Muscle of arm (tissue), 12 donors: ENCODE measurements around the gene PTK6. TPM values are rescaled to one million over a fixed set of nuclear protein-coding genes. Genes with fewer than 3 reads are reported as not detected.
"Not testable (repeated sequence)": the region's sequence is repeated elsewhere in the genome, so short reads cannot be mapped to it uniquely, and the experiment has no call there.

Experiments used
- DNase-seq: peaks from one replicate; pipeline ENCODE4 v3.0.0-alpha.2; 2013
- polyA plus RNA-seq, 12 donors: library from polyadenylated mRNA; unstranded; fragments of 120-200 nt; gene quantifications; one replicate each; pipeline ENCODE4 v1.2.1, GENCODE V29; 2013; ENCODE audit not compliant: insufficient read length in 12 of 12

The PTK6 gene
- polyA plus RNA-seq, 12 donors = 0.14 to 1.4 (median 0.35) TPM; not detected in 2

DNA sequence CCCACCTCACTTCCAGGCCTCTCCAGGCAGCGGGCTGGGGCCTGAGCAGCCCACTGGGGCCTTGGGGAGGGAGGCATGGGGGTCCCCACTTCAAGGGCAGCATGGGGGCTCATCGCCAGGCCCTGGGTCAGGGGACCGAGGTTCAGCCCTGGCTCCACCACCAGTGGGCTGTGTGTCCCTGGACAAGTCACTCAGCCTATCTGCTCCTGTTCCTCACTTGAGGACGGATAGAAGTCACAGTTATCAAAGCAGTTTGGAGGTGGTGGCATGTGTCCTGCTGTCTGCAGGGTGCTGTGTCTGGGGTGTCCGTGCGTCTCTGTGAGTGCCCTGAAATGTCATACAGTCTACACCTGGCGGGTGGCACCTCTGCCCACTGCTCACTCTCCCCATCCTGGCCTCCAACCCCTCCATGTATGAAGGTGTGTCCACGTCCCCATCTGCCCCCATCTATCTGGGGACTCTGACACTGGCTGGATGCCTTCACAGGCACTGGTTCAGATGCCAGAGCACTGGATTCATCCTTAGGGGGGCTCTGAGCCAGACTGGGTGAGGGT is 41.9 kb downstream of the PTK6 start:
- no peak for DNase-seq

DNA sequence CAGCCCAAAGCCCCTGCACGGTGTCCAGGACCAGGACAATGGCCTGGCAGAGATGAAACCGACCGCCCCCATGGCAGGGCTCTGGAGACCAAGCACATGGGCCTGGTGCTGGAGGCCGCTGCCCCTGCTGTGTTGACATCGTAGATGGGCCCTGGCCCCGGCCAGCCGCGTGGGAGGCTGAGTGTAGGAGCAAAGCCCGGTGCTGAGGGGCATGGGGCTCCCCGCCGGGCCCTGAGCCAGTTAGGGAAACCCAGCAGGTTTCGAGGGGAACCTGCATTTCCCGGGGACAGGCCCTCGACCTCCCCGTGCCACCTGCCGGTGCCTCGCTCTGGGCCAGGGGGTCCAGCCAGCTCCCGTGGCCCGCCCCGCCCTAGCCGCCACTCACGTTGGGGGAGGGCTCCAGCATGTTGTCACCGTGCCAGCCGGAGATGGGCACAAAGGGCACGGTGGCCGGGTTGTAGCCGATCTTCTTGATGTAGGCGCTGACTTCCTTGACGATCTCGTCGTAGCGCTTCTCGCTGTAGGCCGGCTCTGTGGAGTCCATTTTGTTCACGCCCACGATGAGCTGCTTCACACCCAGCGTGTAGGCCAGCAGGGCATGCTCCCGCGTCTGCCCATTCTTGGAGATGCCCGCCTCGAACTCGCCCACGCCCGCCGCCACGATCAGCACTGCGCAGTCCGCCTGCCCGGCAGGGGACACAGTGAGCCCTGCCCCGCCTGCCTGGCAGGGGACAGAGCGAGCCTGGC is 42.6 kb downstream of the PTK6 start:
- DNase-seq = no peak

DNA sequence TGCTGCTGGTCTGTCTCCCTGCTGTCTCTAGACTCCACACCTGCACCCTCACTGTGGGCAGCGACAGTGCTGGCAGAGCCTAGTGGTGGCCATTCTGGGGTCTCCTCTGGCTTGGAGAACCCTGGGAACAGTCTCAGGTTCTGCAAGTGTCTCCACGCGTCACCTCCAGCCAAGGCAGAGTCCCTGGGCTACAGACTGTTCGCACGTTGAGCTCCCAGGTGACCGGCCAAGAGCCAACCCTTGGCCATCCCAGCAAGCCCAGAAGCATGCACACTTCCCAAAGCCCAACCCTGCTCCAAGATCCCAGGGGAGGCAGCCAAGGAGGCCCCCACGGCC is 43.1 kb downstream of the PTK6 start:
- DNase-seq = no peak

DNA sequence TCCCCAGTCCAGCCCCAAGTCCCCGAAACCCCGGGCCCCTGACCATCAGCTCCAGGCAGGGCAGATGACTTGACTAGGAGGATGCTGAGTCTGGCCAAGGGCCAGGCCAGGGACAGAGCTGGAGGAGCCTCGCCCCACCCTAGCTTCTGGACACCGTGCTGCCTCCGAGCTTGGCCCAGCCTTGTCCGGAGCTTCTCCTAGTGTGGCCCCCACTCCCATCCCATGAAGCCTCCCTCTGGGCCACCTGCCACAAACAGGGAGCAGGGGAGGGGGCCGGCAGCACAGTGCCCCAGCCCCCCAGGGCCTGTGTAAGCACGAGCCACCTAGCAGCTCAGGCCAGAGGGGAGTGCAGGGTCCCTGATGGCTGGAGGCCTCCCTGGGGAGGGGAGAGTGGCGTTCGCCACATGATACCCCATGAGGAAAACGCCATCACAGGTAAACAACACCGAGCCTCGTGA is 43.6 kb downstream of the PTK6 start:
- DNase-seq = no peak

DNA sequence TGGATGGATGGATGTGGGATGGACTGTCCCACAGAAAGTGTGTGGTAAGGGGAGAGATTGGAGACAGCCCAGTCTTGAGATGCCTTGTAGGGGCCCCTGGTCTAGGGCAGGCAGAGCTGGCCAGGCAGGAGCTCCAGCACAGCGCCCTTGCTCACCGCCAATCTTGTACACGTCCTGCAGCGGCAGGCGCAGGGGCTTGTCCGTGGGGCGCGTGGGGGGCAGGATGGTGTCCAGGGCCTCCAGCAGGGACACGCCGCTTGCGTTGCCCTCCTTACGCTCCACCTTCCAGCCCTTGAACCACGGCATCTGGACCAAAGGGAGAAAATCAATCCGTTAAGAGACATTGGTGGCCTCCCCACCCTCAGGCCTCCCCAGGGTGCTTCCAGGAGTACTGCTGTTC is 44.2 kb downstream of the PTK6 start:
- no peak for DNase-seq

DNA sequence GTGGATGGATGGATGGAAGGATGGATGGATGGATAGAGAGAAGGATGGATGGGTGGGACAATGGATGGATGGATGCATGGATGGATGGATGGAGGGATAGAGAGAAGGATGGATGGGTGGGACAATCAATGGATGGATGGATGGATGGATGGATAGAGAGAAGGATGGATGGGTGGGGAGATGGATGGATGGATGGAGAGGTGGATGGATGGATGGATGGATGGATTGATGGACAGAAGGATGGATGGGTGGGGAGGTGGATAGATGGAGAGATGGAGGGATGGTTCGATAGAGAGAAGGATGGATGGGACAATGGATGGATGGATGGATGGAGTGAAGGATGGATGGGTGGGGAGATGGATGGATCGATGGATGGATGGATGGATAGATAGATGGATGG is 44.7 kb downstream of the PTK6 start:
- DNase-seq = no peak

DNA sequence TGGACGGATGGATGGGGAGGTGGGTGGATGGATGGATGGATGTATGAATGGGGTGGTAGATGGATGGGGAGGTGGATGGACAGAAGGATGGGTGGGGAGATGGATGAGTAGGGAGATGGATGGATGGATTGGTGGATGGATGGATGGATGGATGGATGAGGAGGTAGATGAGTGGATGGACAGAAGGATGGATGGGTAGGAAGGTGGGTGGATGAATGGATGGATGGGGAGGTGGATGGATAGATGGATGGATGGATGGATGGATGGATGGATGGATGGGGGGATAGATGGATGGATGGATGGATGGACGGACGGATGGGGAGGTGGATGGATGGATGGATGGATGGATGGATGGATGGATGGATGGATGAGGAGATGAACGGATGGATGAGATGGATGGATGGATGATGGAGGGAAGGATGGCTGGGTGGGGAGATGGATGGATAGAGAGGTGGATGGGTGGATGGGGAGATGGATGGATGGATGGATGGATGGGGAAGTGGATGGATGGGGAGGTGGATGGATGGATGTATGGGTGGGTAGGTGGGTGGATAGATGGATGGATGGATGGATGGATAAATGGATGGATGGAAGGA is 45.4 kb downstream of the PTK6 start:
- DNase-seq = no peak

DNA sequence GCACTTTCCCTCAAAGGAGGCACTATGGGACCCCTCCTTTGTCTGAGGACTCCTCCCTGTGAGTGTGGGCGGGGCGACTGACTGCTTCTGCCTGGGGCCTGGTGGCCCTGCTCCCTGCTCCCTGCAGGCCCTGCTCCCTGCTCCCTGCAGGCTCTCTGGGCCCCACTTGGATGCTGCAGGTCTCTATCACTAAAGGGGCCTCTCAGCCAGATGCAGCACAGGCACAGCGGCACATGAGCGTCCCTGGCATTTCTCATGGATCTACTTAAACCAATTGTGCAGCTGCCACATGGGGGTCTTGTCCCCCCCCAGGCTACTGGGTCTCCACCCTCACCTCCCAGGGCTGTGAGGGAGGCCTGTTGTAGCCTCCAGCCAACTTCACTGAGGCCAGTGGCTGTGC is 46.1 kb downstream of the PTK6 start:
- DNase-seq = no peak

DNA sequence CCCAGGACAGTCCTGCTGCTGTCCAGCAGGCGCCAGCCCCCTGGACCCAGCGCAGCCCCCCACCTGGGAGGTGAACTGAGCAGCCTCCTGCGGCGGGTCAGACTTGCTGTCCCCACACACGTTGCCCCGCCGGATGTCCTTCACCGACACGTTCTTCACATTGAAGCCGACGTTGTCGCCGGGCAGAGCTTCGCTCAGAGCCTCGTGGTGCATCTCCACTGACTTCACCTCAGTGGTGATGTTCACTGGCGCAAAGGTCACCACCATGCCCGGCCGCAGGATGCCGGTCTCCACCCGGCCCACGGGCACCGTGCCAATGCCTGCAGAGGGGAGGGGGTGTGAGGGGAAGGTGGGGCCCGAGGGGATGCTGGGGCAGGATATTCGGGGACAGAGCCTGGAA is 46.8 kb downstream of the PTK6 start:
- DNase-seq = no peak

DNA sequence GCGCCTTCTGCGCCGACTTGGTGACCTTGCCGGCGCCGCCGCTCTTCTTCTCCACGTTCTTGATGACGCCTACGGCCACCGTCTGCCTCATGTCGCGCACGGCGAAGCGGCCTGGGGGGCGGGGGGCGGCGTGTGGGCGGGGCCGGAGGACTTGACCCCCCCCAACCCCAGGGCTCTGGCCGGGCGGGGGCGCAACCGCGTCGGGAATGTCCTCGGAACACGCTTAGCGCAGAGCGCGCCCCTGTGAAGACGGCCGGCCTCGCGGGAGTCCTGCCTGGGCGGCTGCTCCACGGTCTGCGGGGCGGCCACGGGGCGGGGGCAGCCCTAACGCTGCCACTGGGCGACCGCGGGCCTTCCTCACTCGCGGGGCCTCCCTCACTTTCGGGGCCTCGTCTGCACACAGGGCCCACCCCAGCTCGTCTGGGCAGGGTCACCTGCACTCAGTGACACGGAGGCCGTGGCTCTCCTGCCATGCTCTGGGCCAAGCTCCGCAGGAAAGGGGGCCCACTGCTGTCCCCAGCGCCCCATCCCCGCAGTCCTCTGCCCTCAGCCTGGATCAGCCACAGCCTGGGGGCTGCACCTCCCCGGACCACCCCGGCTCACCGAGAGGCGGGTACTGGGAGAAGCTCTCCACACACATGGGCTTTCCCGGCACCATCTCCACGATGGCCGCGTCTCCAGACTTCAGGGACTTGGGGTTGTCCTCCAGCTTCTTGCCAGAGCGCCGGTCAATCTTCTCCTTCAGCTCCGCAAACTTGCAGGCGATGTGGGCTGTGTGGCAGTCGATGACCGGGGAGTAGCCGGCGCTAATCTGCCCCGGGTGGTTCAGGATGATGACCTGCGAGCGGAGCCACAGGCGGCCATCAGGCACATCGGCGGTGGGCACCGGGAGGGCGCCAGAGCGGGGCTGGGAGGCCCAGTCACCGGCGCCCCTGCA is 48.6 kb downstream of the PTK6 start:
- DNase-seq = no peak

DNA sequence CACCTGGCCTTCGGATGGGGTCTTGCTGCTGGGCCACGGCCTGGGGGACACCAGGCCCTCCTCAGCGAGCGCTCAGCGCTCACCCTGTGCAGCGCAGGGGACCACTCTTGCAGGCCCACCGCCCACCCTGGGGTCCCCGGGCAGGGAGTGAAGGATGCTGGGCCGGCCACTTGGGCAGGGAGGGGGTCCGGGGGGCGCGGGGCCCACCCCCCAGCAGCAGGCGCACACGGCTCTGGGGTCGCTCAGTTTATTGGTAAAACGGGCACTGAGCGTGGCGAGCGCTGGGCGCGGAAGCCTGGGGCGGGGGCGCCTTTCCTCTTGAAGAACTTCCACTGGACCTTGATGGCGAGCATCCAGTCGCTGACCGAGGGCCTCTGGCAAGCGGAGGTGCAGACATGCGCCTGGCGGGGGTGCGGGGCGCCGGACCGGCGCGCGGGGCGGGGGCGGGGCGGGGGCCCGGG is 49.4 kb downstream of the PTK6 start:
- DNase-seq = no peak

DNA sequence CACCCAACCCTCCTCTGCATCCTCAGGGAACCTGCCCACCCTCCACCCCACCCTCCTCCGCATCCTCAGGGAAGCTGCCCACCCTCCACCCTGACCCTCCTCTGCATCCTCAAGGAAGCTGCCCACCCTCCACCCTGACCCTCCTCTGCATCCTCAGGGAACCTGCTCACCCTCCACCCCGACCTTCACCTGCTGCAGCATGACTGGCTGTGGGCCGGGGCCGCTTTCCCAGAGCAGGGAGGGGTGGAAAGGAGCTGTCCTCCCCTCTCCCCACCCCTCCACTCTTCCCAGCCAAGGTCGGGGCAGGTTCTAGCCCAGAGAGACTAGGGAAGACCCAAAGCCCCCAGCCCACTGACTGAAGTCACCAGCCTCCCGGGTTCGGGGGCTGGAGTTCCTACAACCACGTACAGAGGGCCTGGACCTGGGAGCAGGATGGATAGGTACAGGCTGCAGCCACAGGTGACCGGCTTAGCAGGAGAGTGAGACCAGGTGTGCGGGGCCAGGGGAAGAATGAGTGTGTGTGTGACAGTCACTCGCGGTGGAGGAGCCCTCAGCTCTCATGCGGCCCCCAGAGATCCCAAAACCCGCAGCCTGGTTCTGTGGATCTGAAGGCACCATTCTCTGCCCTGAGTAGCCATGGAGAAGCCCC is 49.9 kb downstream of the PTK6 start:
- DNase-seq = no peak

DNA sequence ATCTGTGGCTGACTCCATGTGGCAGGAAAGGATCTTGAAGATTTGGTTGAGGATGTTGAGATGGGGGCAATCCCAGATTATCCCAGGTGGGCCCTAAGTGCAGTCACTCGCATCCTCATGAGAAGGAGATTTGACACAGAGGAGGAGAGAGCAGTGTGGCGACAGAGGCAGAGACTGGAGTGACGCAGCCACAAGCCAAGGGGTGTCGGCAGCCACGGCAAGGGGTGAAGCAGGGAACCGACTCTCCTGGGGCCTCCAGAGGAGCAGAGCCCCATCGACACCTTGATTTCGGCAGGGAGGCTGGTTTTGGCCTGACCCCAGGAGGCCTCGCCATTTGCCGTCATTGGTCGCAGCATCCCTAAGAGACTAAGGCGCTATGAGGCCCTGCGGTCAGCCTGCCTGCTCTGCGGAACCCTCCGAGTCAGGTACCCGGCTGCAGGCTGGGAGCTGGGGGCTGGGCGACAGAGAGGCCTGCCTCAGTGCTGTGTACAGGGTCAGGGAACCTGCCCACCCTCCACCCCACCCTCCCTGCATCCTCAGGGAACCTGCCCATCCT is 50.8 kb downstream of the PTK6 start:
- DNase-seq = no peak

DNA sequence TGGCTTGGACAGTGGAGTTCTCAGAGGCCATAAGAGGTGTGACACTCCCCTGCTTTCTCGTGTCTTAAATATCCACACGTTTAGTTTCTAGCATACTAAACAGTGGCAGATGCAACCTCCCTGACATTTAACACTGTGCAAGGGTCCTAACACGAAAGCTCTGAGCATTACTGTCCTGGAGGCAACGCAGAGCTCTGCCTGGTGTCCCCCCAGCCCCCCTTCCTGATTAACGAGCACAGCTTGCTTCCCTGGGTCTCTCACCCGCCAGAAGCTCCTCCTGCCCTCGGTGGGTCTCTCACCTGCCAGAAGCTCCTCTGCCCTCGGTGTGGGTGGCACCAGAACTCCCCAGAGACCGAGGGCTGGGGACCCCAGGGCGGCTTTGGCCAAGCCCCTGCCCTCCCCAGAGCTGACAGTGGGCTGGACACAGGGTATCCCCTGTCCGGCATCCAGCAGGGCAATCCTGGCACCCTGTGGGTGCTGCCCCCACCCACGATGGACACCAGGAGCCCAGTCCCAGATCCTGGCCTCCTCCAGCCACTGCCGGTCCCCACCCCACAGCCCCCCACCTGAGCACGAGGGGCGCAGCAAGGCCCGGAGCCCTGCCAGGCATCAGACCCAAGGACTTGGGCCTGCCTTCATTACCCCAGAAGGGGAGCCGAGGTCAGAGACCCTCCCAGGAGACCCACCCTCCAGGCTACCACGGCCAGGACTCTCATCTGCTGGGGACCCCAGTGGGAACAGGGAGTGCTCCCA is 52.3 kb downstream of the PTK6 start:
- DNase-seq = no peak

DNA sequence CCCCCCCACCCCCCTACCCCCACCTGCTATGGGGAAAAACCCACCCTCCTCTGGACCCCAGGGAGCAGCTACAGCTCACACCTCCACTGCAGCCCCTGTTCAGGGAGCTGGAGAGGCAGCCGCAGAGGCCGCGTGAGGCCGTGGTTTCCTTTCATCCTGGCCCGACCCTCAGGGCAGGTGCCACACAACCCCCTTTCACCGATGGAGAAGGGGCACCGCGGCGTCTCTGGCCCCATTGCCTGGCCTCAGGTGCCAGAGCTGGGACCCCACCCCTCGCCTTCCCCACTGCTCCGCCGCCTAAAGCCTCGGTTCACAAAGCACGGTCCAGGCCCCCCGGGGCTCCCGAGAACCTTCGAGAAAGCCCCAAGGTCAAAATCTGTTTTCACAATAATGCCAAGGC is 52.9 kb downstream of the PTK6 start:
- no peak for DNase-seq

DNA sequence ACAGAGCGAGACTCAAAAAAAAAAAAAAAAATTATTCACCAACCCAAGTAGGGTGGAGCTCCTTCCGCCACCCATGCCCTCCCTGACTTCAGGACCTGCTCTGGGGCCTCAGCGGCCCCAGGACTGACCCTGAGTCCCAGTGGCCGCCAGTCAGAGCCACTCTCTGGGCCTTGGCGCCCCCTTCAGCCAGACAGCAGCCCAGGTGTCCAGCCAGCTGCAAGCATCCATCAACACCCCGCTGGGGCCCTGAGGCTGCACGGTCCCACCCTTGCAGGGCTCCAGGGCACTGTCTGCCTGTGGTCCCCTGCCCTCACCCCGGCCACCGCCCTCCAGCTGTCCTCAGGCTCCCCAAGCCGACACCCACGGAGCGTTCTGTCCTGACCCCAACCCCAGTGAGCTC is 53.3 kb downstream of the PTK6 start:
- no peak for DNase-seq

DNA sequence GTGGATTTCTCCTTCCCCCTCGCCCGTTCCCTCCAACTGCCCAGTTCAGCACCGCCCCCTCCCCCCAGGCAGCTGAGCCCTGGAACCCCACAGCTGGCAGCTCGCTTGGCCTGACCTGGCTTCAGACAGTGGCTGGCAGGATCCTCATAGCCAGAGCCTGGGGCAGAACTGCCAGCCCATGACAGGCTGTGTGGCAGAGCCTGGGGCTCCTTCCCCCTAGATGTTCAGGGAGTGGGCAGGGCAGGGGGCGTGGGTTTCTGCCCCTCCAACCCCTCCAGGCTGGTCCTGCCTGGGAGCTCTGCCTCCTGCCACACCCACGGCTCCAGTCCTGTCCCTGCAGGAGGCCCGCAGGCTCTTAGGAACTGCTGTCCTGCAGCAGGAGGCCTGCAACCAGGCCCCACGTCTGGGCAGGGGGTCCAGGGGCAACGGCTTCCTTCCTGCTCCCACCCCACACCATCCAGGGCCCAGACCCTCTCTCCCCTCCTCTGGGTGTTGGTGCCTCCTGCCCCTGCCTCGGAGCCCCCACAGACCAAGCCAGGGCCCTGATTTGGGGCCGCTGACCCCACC is 55.1 kb downstream of the PTK6 start:
- DNase-seq = no peak

DNA sequence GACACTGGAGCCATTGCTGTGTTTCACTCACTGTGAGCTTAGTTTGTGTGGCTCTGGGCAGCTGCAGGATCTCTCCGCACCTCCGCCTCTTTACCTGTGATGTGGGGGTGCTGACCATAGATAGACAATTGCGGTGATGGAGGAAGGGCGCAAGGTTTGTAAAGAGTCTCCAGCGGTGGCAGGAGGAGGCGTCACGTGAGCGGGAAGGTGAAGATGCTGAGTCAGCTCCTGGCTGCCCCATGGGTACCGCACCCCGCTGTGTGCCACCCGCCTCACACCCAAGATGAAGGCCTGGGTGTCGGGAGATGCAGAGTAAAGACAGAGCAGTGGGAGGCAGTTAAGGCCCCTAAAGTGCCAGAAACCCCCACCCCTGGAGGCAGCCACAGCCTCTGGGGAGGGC is 55.7 kb downstream of the PTK6 start:
- DNase-seq = no peak

DNA sequence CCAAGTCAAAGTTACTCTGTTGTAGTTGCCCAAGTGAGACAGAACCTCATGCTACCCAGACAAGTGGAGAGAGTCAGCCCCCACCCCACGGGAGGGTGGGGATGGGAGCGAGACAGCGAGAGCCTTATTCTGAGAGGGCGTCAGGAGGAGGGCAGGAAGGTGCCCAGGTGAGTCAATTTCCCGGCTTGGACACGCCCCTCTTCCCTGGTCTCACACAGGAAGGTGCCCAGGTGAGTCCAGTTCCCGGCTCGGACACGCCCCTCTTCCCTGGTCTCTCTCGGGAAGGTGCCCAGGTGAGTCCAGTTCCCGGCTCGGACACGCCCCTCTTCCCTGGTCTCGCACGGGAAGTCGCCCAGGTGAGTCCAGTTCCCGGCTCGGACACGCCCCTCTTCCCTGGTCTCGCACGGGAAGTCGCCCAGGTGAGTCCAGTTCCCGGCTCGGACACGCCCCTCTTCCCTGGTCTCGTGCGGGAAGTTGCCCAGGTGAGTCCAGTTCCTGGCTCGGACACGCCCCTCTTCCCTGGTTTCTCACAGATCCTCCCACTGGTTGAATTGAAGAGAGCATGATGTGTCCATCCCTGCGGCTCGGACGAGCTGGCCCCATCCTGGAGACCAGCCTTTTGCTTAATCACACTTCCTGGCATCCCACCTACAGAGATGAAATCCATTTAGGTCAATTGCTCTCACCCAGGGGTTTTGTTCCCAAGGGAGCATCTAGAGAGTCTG is 57.3 kb downstream of the PTK6 start:
- DNase-seq = not testable (repeated sequence)
